Measurements from ENCODE around the gene ILRUN. TPM values are rescaled to one million over a fixed set of nuclear protein-coding genes. Genes with fewer than 3 reads are reported as not detected.
"Not testable (repeated sequence)": the region's sequence is repeated elsewhere in the genome, so short reads cannot be mapped to it uniquely, and the experiment has no call there.

ILRUN gene
- total and polyA plus RNA-seq, 10 donors, result 14.6 to 75.5 (median 58.2) TPM

DNA sequence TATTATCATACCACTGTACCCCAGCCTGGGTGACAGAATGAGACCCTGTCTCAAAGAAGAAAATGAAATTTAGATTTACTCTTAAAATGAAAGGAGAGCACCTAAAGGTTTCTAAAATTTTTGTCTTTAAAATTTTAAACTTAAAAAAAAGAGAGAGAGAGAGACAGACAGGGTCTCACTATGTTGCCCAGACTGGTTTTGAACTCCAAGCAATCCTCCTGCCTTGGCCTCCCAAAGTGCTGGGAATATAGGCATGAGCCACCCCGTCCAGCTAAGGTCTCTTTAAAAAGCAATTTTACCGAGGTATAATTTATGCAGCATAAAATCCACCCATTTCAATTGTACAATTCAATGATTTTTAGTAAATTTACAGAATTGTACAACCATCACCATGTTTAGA is 33.2 kb downstream of the ILRUN start:
- intact Hi-C loops (cut with DNase I; ENCODE audit: low total_unique reads), result no loop called here
- no peaks in the 10 kb centered on the region for H3K27me3 ChIP-seq (replicated peaks in 1 of 7)
- peak overlapping the region in 6 of 8 donors; percentile 61 to 79 (median 68) for H3K27ac ChIP-seq
- H3K36me3 ChIP-seq, result no peaks in the 10 kb centered on the region
- H3K4me3 ChIP-seq, result no peak overlapping the region
- 78 to 87% (median 81%) methylated on average over 2 of the region's 2 CpGs for WGBS, 5 donors
- TF ChIP-seq POLR2AphosphoS5 (IDR thresholded peaks at IDR 0.05) (no peak), POLR2A (IDR thresholded peaks at IDR 0.05) (no peak)
- TF ChIP-seq, protein P1, sequence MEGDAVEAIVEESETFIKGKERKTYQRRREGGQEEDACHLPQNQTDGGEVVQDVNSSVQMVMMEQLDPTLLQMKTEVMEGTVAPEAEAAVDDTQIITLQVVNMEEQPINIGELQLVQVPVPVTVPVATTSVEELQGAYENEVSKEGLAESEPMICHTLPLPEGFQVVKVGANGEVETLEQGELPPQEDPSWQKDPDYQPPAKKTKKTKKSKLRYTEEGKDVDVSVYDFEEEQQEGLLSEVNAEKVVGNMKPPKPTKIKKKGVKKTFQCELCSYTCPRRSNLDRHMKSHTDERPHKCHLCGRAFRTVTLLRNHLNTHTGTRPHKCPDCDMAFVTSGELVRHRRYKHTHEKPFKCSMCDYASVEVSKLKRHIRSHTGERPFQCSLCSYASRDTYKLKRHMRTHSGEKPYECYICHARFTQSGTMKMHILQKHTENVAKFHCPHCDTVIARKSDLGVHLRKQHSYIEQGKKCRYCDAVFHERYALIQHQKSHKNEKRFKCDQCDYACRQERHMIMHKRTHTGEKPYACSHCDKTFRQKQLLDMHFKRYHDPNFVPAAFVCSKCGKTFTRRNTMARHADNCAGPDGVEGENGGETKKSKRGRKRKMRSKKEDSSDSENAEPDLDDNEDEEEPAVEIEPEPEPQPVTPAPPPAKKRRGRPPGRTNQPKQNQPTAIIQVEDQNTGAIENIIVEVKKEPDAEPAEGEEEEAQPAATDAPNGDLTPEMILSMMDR (IDR thresholded peaks at IDR 0.05 in 8 of 11, conservative IDR thresholded peaks at IDR 0.05 in 3 of 11), result no peak
- peaks cover 9 to 96% (median 49%) of the 10 kb centered on the region in 6 donors for H3K4me1 ChIP-seq
- no peaks in the 10 kb centered on the region for H3K9me3 ChIP-seq
- no peak for DNase-seq

DNA sequence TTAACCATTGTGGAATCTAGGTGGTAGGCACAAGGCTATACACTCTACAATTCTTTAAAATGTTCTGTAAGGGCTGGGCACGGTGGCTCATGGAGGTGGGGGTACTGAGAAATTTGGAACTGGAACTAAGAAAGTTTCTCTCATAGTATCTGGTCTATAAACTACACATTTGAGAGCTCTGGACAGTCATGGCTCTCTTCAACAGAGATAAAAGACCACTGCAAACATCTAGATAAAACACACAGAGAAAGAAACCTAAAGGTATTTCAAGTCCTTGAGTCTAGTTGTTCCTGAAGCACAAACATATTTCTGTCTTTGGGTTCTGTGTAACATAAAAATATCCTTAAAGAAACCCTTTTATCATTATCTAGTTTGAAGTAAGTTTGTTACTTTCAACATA is 35.2 kb downstream of the ILRUN start:
- no peak for TF ChIP-seq POLR2AphosphoS5 (IDR thresholded peaks at IDR 0.05)
- no peak for TF ChIP-seq POLR2A (IDR thresholded peaks at IDR 0.05)
- TF ChIP-seq, protein P1 (IDR thresholded peaks at IDR 0.05 in 8 of 11, conservative IDR thresholded peaks at IDR 0.05 in 3 of 11), result no peak
- WGBS, 5 donors, result 88 to 97% (median 95%) methylated on average over 1 of the region's 1 CpG

DNA sequence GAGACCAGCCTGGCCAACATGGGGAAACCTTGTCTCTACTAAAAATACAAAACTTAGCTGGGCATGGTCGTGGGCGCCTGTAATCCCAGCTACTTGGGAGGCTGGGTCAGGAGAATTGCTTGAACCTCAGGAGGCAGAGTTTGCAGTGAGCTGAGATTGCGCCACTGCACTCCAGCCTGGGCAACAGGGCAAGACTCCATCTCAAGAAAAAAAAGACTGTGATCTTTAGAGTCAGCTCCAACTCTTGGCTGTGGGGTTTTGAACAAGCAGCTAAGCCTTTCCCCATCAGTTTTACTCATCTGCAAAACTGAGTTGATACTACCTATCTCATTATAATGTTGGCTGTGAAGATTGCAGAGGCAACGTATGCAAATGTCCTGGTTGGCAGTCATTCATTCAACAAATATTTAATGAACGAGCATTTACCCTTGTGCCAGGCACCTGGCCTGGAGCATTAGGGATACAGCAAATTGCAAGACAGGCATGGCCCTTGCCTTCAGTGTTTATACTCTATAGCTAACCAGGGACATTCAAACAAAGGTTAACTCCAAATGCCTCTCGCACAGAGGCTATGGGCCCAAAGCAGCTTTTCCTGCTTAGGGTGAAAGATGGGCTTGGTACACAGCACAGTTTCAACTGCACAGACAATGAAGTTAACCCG is 37.8 kb downstream of the ILRUN start:
- TF ChIP-seq POLR2AphosphoS5 (IDR thresholded peaks at IDR 0.05), result no peak
- 78 to 87% (median 86%) methylated on average over 7 of the region's 7 CpGs for whole genome bisulfite sequencing, 5 donors
- DNase-seq, result no peak
- H3K27me3 ChIP-seq (replicated peaks in 1 of 7), result no peaks in the 10 kb centered on the region
- intact Hi-C loops (cut with DNase I; ENCODE audit: low total_unique reads), result no loop called here
- peaks cover 0 to 8% (median under 1%) of the 10 kb centered on the region in 6 donors for H3K36me3 ChIP-seq
- H3K27ac ChIP-seq, result peak overlapping the region in 5 of 8 donors; percentile 83 to 92 (median 84)
- H3K9me3 ChIP-seq, result no peaks in the 10 kb centered on the region
- peaks cover 31 to 95% (median 56%) of the 10 kb centered on the region in 6 donors for H3K4me1 ChIP-seq
- no peak overlapping the region for H3K4me3 ChIP-seq

More for the DNA sequence above, 35.2 kb downstream of the ILRUN start:
- H3K36me3 ChIP-seq, result no peaks in the 10 kb centered on the region
- H3K9me3 ChIP-seq, result no peaks in the 10 kb centered on the region
- peaks cover 24 to 96% (median 61%) of the 10 kb centered on the region in 6 donors for H3K4me1 ChIP-seq
- DNase-seq, result no peak
- intact Hi-C loops (cut with DNase I; ENCODE audit: low total_unique reads), result no loop called here
- H3K27me3 ChIP-seq (replicated peaks in 1 of 7), result no peaks in the 10 kb centered on the region
- H3K4me3 ChIP-seq, result no peak overlapping the region
- peak overlapping the region in 1 of 8 donors; percentile 13 for H3K27ac ChIP-seq

DNA sequence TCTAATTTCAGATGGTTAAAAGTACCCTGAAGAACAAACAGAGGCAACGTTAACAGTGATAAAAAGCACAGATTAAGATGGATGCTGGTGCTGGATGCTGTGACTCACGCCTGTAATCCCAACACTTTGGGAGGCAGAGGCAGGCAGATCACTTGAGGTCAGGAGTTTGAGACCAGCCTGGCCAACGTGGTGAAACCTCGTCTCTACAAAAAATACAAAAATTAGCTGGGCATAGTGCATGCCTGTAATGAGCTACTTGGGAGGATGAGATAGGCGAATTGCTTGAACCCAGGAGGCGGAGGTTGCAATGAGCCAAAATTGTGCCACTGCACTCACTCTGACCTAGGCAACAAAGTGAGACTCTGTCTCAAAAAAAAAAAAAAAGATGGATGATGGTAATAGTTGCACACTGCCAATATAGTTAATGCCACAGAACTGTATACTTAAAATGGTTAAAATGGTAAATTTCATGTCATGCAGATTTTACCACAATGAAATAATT is 38.5 kb downstream of the ILRUN start:
- DNase-seq; H3K27me3 ChIP-seq (replicated peaks in 1 of 7); H3K9me3 ChIP-seq; intact Hi-C loops (cut with DNase I; ENCODE audit: low total_unique reads): not testable (repeated sequence)
- Histone ChIP-seq H3K36me3 (peaks cover 0 to 15% (median 7%) of the 10 kb centered on the region in 6 donors), H3K4me3 (peak overlapping the region in 2 of 8 donors; percentile 36 to 62), H3K4me1 (peaks cover 31 to 88% (median 49%) of the 10 kb centered on the region in 6 donors), H3K27ac (peak overlapping the region; percentile 83 to 92 (median 86))
- 52 to 67% (median 60%) methylated on average over 6 of the region's 6 CpGs for WGBS, 5 donors

DNA sequence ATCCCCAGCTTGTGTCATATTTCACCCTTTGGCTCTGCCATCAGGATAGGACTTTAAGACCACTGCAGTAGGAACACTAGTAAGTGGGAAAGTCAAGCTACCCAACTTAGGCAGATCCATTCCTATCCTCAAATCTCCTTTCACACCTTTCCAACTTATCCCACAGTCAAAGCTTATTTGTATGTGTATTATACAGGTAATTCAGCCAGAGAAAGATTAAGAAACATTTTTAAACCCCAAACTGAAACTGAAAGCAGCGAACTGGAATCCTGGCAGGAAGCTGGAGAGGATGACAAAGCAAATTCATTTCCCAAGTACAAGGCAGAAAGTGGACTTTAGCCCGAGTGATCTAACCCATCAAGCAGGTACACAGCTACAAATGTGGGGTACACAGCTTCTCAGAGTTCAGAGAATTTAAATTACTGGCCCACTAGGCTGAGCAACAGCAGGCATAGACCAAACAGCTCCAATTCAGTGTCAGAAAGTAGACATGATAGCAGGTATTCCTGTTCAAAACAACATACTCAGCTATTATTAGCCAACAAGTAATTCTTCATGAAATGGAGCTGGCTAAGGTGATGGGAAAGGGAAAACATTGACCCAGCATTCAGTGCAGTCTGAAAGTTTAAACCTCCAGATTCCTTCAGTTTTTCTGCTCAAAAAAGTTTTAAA is 39.1 kb downstream of the ILRUN start:
- H3K4me3 ChIP-seq, result peak overlapping the region in 6 of 8 donors; percentile 0 to 62 (median 28)
- H3K27ac ChIP-seq, result peak overlapping the region; percentile 83 to 92 (median 86)
- peaks cover 29 to 82% (median 45%) of the 10 kb centered on the region in 6 donors for H3K4me1 ChIP-seq
- no peaks in the 10 kb centered on the region for H3K9me3 ChIP-seq
- DNase-seq, result no peak
- intact Hi-C loops (cut with DNase I; ENCODE audit: low total_unique reads), result no loop called here
- TF ChIP-seq POLR2A (IDR thresholded peaks at IDR 0.05), result no peak
- peak in 1 of 3 donors; percentile 56 for TF ChIP-seq POLR2AphosphoS5 (IDR thresholded peaks at IDR 0.05)
- no peaks in the 10 kb centered on the region for H3K27me3 ChIP-seq (replicated peaks in 1 of 7)
- 0 to 6% (median 3%) methylated on average over 2 of the region's 2 CpGs for WGBS, 5 donors
- H3K36me3 ChIP-seq, result peaks cover 0 to 21% (median 8%) of the 10 kb centered on the region in 6 donors

Measured in spleen (tissue), 11 donors.